Upper lobe of right lung (tissue), 1 donor: ENCODE measurements around the gene EIF4E3. TPM values are rescaled to one million over a fixed set of nuclear protein-coding genes. Genes with fewer than 3 reads are reported as not detected.

ENCODE experiments used
- ATAC-seq: fragments of 200-7000 bp; cut with Tn5 transposase; one replicate; pipeline ENCODE4 v1.9.1; 2020; ENCODE audit warnings: mild to moderate bottlenecking, moderate library complexity
- DNase-seq: peaks from one replicate; pipeline ENCODE4 v3.0.0-alpha.2; 2020
- H3K27ac ChIP-seq: fragments of 200-600 bp; one replicate; pipeline ENCODE4 v1.8.0; 2022
- H3K27me3 ChIP-seq: fragments of 200-600 bp; one replicate; pipeline ENCODE4 v1.8.0; 2022; ENCODE audit warnings: mild to moderate bottlenecking
- H3K36me3 ChIP-seq: fragments of 200-600 bp; one replicate; pipeline ENCODE4 v1.8.0; 2022
- H3K4me1 ChIP-seq: fragments of 200-600 bp; one replicate; pipeline ENCODE4 v1.8.0; 2022
- H3K4me3 ChIP-seq: fragments of 200-600 bp; one replicate; pipeline ENCODE4 v1.8.0; 2022; ENCODE audit warnings: mild to moderate bottlenecking
- H3K9me3 ChIP-seq: fragments of 200-600 bp; one replicate; pipeline ENCODE4 v1.8.0; 2022
- intact Hi-C: fragments of 100-400 bp; cut with DNase I; formaldehyde crosslinking; loops from one replicate; pipeline ENCODE4 v1.11.0; 2022
- total RNA-seq: library from RNA; stranded (reverse); fragmentation: NEBNext Ultra II Directional; extraction: Animal tissue kit (Norgen Biotek cat#: 25700); gene quantifications from one replicate; pipeline ENCODE4 v1.2.1, GENCODE V29; 2021
- TF ChIP-seq, protein P1 (sequence below): fragments of 200-600 bp; IDR thresholded peaks from one replicate; pipeline ENCODE4 v1.8.0; 2022; ENCODE audit warnings: antibody characterized with exemption
- donor health status: DM: no; HTN: yes; CAD: no; lungs with severe emphysema.

EIF4E3 gene
- total RNA-seq, 1 donor from 2014 or later, result 38.4 TPM

- TF ChIP-seq, protein P1, sequence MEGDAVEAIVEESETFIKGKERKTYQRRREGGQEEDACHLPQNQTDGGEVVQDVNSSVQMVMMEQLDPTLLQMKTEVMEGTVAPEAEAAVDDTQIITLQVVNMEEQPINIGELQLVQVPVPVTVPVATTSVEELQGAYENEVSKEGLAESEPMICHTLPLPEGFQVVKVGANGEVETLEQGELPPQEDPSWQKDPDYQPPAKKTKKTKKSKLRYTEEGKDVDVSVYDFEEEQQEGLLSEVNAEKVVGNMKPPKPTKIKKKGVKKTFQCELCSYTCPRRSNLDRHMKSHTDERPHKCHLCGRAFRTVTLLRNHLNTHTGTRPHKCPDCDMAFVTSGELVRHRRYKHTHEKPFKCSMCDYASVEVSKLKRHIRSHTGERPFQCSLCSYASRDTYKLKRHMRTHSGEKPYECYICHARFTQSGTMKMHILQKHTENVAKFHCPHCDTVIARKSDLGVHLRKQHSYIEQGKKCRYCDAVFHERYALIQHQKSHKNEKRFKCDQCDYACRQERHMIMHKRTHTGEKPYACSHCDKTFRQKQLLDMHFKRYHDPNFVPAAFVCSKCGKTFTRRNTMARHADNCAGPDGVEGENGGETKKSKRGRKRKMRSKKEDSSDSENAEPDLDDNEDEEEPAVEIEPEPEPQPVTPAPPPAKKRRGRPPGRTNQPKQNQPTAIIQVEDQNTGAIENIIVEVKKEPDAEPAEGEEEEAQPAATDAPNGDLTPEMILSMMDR, result no peak
- DNase-seq (no peak), ATAC-seq (no peak)
- H3K4me1 ChIP-seq, result peaks cover 6% of the 10 kb centered on the region
- no peaks in the 10 kb centered on the region for H3K27me3 ChIP-seq
- intact Hi-C loops, result no loop called here
- no peak overlapping the region for H3K4me3 ChIP-seq
- no peak overlapping the region for H3K27ac ChIP-seq
- no peaks in the 10 kb centered on the region for H3K9me3 ChIP-seq
- no peaks in the 10 kb centered on the region for H3K36me3 ChIP-seq
Measured at GRCh38 chr3:71653414-71653807, 71.8 kb downstream of the EIF4E3 start.

DNA sequence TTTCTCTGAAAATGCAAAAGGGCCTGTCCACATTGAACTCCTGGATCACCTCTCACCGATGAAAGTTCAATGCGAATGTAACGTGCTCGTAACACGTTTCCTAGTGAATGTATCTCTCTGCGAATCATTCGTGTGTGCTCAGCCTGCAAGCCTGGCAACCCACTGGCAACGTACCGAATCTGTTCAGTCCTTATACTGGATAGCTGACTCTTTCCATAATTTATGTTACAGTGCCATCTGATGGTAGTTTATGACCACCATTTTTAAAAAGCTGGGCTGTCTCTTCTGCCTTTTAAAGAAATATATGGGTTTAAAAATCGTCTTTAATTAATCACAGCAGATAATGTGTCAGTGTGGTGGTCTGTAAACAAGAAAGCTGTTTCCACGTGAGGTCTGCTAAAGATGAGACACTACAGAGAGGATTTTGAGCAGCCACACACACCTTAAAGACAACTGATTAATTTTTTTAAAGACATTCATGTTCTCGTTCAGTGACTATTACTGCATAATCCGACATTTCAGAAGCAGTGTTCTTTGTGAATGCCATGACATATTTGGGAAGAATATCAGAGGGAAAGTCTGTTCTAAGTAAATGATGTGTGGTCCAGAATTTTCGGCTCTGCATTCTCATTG is 72.3 kb downstream of the EIF4E3 start:
- H3K27ac ChIP-seq, result no peak overlapping the region
- TF ChIP-seq, protein P1, result peak; percentile 57
- DNase-seq (no peak), ATAC-seq (peak; percentile 86)
- no peaks in the 10 kb centered on the region for H3K27me3 ChIP-seq
- intact Hi-C loops, result no loop called here
- no peaks in the 10 kb centered on the region for H3K36me3 ChIP-seq
- H3K4me1 ChIP-seq, result peaks cover 5% of the 10 kb centered on the region
- no peak overlapping the region for H3K4me3 ChIP-seq
- H3K9me3 ChIP-seq, result no peaks in the 10 kb centered on the region

DNA sequence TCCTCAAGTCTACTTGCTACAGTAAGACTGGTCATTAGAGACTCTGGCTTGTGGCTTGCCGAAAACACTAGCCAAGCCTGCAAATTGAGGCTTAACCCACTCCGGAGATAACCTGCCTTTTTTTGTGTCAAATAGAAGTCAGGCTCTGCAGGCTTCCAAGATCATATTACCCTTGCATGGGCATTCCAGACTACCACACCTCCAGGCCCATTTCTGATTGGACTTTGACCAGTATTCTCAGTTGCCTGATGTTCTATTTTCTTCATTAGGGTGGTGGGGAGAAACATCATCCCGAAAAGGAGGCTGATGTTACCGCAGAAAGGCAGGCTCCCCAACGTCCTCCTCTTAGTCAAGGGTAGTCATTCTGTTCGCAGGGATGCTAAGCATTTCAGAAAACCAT is 73.6 kb downstream of the EIF4E3 start:
- H3K27me3 ChIP-seq, result no peaks in the 10 kb centered on the region
- H3K36me3 ChIP-seq, result no peaks in the 10 kb centered on the region
- no peaks in the 10 kb centered on the region for H3K9me3 ChIP-seq
- TF ChIP-seq, protein P1, result no peak
- H3K4me3 ChIP-seq, result no peak overlapping the region
- ATAC-seq (no peak), DNase-seq (no peak)
- no peaks in the 10 kb centered on the region for H3K4me1 ChIP-seq
- H3K27ac ChIP-seq, result no peak overlapping the region
- intact Hi-C loops, result no loop called here

DNA sequence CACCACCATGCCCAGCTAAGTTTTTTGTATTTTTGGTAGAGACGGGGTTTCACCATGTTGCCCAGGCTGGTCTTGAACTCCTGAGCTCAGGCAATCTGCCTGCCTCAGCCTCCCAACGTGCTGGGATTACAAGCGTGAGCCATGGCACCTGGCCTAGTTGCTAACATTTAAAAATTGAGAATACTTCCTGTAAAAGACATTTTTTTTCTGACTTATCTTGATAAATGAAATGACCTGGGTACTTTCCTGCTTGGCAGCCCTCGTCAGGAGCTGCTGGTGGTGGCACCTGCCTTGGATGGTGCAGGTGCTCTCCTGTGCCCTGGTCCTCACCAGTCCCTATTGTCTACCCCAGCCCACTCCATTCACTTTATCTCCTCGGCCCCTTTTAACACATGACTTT is 74.8 kb downstream of the EIF4E3 start:
- H3K36me3 ChIP-seq, result no peaks in the 10 kb centered on the region
- H3K27me3 ChIP-seq, result no peaks in the 10 kb centered on the region
- ATAC-seq (peak; percentile 24), DNase-seq (no peak)
- H3K4me3 ChIP-seq, result no peak overlapping the region
- TF ChIP-seq, protein P1, result no peak
- no peaks in the 10 kb centered on the region for H3K4me1 ChIP-seq
- intact Hi-C loops, result no loop called here
- H3K27ac ChIP-seq, result no peak overlapping the region
- H3K9me3 ChIP-seq, result no peaks in the 10 kb centered on the region

- Histone ChIP-seq H3K27ac (no peak overlapping the region), H3K9me3 (no peaks in the 10 kb centered on the region), H3K36me3 (no peaks in the 10 kb centered on the region), H3K4me1 (no peaks in the 10 kb centered on the region), H3K27me3 (no peaks in the 10 kb centered on the region), H3K4me3 (no peak overlapping the region)
- ATAC-seq (no peak), DNase-seq (no peak)
- intact Hi-C loops, result no loop called here
- TF ChIP-seq, protein P1, result no peak
Measured at GRCh38 chr3:71649757-71650156, 75.4 kb downstream of the EIF4E3 start.

DNA sequence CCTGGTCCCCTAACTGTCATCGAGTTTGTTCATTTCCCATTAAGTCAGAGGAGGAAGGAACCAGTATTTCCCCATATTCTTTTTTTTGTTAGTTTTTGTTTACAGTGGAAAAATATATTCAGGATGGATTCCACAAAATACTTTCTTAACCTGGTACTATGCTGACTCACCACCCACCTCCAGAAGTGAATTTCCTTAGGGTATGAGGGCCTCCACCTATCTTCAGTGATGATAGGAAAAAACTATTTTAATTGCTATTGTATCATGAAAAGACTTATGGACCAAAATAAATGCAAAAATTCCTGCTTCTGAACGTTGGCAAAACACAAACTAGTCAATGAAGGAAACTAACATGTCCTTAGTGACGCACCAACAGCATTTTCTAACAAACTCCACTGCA is 77.5 kb downstream of the EIF4E3 start:
- no peaks in the 10 kb centered on the region for H3K4me1 ChIP-seq
- ATAC-seq (no peak), DNase-seq (no peak)
- no peaks in the 10 kb centered on the region for H3K9me3 ChIP-seq
- H3K36me3 ChIP-seq, result no peaks in the 10 kb centered on the region
- TF ChIP-seq, protein P1, result no peak
- H3K4me3 ChIP-seq, result no peak overlapping the region
- H3K27ac ChIP-seq, result no peak overlapping the region
- H3K27me3 ChIP-seq, result no peaks in the 10 kb centered on the region
- intact Hi-C loops, result no loop called here
